ENCODE results near the gene NUP107. TPM values are rescaled to one million over a fixed set of nuclear protein-coding genes. Genes with fewer than 3 reads are reported as not detected.

NUP107 gene
- total and polyA plus RNA-seq, 7 donors: 9.2 to 22.8 (median 19.8) TPM

- peaks cover 6 to 85% of the 10 kb centered on the region in 2 donors for H3K36me3 ChIP-seq (ENCODE audit: insufficient read depth in 1 of 2, low read depth in 1 of 2)
- intact Hi-C loops (cut with DNase I): no loop called here
- 91 to 96% (median 93%) methylated on average over 7 of the region's 7 CpGs for WGBS, 3 donors
- no peak for TF ChIP-seq CTCF (IDR thresholded peaks at IDR 0.05)
- no peaks in the 10 kb centered on the region for H3K4me1 ChIP-seq
- H3K27ac ChIP-seq: no peak overlapping the region
- DNase-seq (no peak), ATAC-seq (no peak)
- H3K27me3 ChIP-seq (ENCODE audit: insufficient read depth in 3 of 3, low read length in 2 of 3): no peaks in the 10 kb centered on the region
- H3K9me3 ChIP-seq: no peaks in the 10 kb centered on the region
- H3K4me3 ChIP-seq: no peak overlapping the region
Measured at GRCh38 chr12:68760806-68761441, 74.1 kb downstream of the NUP107 start.

GRCh38 chr12:68761442-68761812, 74.6 kb downstream of the NUP107 start:
- intact Hi-C loops (cut with DNase I): no loop called here

GRCh38 chr12:68761901-68762630, 75.3 kb downstream of the NUP107 start:
- WGBS, 3 donors: 76 to 91% (median 85%) methylated on average over 8 of the region's 8 CpGs
- Histone ChIP-seq H3K27me3 (ENCODE audit: insufficient read depth in 3 of 3, low read length in 2 of 3) (no peaks in the 10 kb centered on the region), H3K4me3 (no peak overlapping the region), H3K9me3 (no peaks in the 10 kb centered on the region), H3K27ac (no peak overlapping the region), H3K36me3 (ENCODE audit: insufficient read depth in 1 of 2, low read depth in 1 of 2) (peaks cover 3 to 85% of the 10 kb centered on the region in 2 donors), H3K4me1 (no peaks in the 10 kb centered on the region)
- ATAC-seq (no peak), DNase-seq (no peak)
- no peak for TF ChIP-seq CTCF (IDR thresholded peaks at IDR 0.05)
- intact Hi-C loops (cut with DNase I): no loop called here

More at GRCh38 chr12:68761442-68761812, 74.6 kb downstream of the NUP107 start:
- ATAC-seq: no peak
- H3K27me3 ChIP-seq (ENCODE audit: insufficient read depth in 3 of 3, low read length in 2 of 3): no peaks in the 10 kb centered on the region
- H3K36me3 ChIP-seq (ENCODE audit: insufficient read depth in 1 of 2, low read depth in 1 of 2): peaks cover 3 to 85% of the 10 kb centered on the region in 2 donors
- no peak for DNase-seq
- no peak overlapping the region for H3K27ac ChIP-seq
- WGBS, 3 donors: 96% methylated on average over 3 of the region's 3 CpGs
- no peak overlapping the region for H3K4me3 ChIP-seq
- TF ChIP-seq CTCF (IDR thresholded peaks at IDR 0.05): no peak
- no peaks in the 10 kb centered on the region for H3K9me3 ChIP-seq
- no peaks in the 10 kb centered on the region for H3K4me1 ChIP-seq

- no peak overlapping the region for H3K27ac ChIP-seq
- no peak for TF ChIP-seq CTCF (IDR thresholded peaks at IDR 0.05)
- no peak for ATAC-seq
- H3K4me3 ChIP-seq: no peak overlapping the region
- no peak for DNase-seq
- H3K27me3 ChIP-seq (ENCODE audit: insufficient read depth in 3 of 3, low read length in 2 of 3): no peaks in the 10 kb centered on the region
- H3K4me1 ChIP-seq: no peaks in the 10 kb centered on the region
- no peaks in the 10 kb centered on the region for H3K9me3 ChIP-seq
- 95% methylated on average over 3 of the region's 3 CpGs for WGBS, 3 donors
- intact Hi-C loops (cut with DNase I): no loop called here
- peaks cover 3 to 81% of the 10 kb centered on the region in 2 donors for H3K36me3 ChIP-seq (ENCODE audit: insufficient read depth in 1 of 2, low read depth in 1 of 2)
Measured at GRCh38 chr12:68762691-68763090, 75.9 kb downstream of the NUP107 start.
